ENCODE measurements around the gene MPP7.

Gene MPP7

DNA sequence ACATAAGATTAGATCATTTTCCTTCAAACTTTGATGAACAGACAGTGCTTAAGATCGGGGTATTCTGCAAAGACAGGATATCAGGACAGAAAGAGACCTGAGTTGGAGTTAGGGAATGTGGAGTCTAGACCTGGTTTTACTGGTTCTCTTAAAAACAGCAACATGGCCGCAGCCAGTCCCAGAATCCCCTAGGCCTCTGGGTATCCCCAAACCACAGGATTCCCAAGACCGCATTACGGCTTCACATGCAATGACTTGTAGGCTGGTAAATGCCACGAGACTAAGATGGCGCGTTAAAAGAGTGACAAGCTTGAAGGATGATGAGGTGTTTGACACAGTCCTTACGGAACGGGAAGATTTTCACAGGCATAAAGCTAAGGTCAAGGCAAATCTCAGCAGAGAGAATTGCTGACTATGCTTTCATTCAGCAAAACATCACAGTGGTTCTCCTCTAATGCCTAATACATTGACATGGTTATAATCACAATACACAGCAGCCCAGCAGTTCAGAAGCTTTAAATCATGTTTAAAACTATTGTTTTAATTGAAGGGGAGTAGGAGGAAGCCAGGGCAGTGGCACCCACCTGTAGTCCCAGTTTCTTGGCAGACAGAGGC lies 32.9 kb downstream of the MPP7 start:
- no peak for DNase-seq (ENCODE audit: low spot score)

GRCh38 chr10:28266449-28267224 lies 36.2 kb downstream of the MPP7 start:
- no peak for DNase-seq (ENCODE audit: low spot score)

DNA sequence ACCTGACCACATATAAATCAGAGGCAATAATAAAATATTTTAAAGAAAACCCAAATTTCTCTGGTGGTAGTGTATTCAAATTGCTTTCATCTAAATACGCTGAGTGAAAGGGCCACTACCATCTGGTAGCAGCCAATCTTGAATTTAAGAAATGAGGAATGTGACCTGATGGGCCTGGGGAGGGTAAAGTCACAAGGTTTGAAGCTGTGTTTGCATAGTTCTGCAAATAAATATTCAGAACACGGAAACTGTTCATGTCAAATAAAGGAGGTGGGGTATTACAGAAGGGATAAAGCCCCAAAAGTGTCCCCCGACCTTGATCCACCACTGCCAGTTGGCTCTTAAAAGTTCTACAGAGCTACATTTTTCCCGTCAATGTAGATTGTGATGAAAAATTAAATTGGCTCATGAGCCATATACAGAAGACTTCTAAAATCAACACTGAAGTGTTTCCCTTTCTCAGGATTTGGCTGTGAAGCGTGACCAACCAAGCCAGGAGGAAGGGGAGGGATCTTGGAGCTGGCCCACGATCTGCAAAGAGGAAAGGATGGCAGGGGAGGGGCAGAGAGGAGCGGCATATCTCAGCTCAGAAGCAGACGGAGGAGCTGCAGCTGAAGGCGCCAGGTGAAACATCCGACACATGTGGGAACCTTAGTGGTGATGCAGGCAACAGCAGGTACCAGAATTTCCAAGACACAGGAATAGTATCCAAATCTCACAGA lies 39.6 kb downstream of the MPP7 start:
- no peak for DNase-seq (ENCODE audit: low spot score)

- no peak for DNase-seq (ENCODE audit: low spot score)
These were observed 46.1 kb downstream of the MPP7 start for GRCh38 chr10:28256776-28257175.

GRCh38 chr10:28254290-28254985 lies 48.4 kb downstream of the MPP7 start:
- no peak for DNase-seq (ENCODE audit: low spot score)

DNA sequence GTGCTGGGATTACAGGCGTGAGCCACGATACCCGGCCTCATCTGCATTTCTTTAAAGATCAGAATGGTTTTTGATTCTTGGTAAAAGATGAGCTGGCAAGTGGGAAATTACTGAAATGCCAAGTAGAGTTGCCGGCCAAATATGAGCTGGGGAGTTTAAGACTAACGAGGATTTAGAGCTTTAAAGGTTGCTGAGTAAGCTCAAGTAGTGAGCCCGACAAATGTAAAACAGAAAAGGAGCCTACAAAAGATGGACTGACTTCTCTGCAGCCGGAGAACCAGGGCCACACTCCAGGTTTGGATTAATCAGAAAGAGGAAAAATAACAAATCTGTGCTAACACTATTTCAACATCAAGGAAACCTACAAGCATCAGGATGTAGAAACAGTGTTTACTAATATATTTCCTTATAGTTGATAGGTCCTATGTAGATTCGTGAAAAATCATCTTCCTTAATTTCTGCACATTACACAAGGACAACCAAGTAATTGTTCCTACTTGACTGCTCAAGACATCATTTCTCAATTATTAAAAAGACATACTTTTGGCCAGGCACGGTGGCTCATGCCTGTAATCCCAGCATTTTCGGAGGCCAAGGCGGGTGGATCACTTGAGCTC lies 49.6 kb downstream of the MPP7 start:
- DNase-seq (ENCODE audit: low spot score) = no peak

All from globus pallidus (tissue), 1 donor.